Measurements from ENCODE around the gene CAMSAP1. TPM values are rescaled to one million over a fixed set of nuclear protein-coding genes. Genes with fewer than 3 reads are reported as not detected.

CAMSAP1 gene
- total RNA-seq, 1 donor from 2014 or later = 20.0 TPM

DNA sequence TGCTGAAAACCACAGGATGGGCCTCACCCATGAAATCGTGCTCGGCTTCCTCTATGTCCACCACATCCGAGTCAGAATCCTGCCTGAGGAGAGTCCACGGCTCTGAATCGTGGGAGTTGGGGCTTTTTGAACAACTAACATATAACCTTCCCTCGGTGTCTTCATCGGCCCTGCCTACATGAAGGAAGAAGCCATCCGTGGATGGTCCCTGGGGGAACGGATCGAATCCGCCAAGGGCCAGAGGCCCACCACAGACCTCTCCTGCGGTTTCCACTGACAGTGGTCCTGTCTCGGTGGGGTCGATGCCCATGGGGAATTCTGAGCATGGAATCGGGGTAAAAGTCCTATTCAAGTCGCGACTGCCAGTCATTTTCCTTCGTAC, 85.0 kb downstream of the CAMSAP1 start:
- no peaks in the 10 kb centered on the region for H3K9me3 ChIP-seq (replicated peaks)
- no peak overlapping the region for H3K4me3 ChIP-seq
- no peak overlapping the region for H3K27ac ChIP-seq (replicated peaks)
- intact Hi-C loops (cut with micrococcal nuclease) = no loop called here
- H3K4me1 ChIP-seq = no peaks in the 10 kb centered on the region
- H3K27me3 ChIP-seq (ENCODE audit: low read depth) = no peaks in the 10 kb centered on the region
- TF ChIP-seq, protein P1, sequence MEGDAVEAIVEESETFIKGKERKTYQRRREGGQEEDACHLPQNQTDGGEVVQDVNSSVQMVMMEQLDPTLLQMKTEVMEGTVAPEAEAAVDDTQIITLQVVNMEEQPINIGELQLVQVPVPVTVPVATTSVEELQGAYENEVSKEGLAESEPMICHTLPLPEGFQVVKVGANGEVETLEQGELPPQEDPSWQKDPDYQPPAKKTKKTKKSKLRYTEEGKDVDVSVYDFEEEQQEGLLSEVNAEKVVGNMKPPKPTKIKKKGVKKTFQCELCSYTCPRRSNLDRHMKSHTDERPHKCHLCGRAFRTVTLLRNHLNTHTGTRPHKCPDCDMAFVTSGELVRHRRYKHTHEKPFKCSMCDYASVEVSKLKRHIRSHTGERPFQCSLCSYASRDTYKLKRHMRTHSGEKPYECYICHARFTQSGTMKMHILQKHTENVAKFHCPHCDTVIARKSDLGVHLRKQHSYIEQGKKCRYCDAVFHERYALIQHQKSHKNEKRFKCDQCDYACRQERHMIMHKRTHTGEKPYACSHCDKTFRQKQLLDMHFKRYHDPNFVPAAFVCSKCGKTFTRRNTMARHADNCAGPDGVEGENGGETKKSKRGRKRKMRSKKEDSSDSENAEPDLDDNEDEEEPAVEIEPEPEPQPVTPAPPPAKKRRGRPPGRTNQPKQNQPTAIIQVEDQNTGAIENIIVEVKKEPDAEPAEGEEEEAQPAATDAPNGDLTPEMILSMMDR (IDR thresholded peaks at IDR 0.05; ENCODE audit: borderline replicate concordance) = no peak
- peaks cover 86% of the 10 kb centered on the region for H3K36me3 ChIP-seq
- no peak for DNase-seq

DNA sequence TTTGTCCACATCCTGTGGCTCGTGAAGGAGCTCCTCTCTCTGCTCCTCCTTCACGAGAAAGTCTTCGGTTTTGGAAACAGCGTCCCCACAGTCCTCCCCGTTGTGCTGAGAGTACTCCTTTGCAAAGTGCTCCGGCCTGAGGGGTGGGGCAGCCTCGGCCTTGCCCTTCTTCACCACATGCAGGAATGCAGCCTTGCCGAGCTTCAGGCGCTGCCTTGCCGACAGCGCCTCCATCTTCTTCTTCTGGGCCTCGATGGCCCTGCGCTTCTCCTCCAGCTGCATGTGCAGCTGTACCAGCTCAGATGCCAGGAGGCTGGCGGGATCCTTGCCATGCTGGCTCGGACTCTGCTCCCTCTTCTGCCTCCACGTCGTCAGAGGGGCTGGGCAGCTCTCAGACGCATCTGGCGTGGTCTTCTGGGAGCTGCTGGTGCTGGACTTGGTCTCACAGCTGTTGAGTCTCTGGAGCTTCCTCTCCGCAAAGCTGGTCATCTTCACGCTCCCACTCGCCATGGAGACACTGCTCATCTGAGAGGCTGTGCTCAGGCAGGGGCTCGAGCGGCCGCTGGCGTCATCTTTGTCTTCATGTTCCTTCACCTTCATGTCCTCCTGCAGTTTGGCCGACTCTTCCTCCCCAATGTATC, 85.5 kb downstream of the CAMSAP1 start:
- Histone ChIP-seq H3K27ac (replicated peaks) (no peak overlapping the region), H3K36me3 (peaks cover 86% of the 10 kb centered on the region), H3K4me3 (no peak overlapping the region), H3K27me3 (ENCODE audit: low read depth) (no peaks in the 10 kb centered on the region), H3K4me1 (no peaks in the 10 kb centered on the region), H3K9me3 (replicated peaks) (no peaks in the 10 kb centered on the region)
- DNase-seq = no peak
- TF ChIP-seq, protein P1 (IDR thresholded peaks at IDR 0.05; ENCODE audit: borderline replicate concordance) = no peak
- intact Hi-C loops (cut with micrococcal nuclease) = no loop called here

DNA sequence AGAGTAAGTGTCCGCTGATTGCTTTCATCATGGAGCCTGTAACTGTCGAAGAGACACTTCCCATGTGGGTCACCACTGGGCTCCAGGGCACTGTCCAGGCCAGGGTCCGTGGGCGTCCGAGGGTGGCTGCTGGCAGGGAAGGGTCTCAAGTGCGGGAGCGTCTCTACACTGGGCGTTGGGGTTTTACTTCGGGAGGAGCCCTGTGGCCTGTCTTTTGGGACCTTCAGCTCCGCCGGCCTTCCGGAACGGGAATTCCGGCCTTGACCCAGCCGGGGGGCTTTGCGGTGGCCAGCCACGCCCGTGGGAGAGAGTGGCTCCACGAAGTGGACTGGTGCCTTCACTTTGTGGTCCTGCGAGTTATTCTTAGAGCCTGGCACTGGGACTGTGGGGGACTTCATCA, 86.2 kb downstream of the CAMSAP1 start:
- no peaks in the 10 kb centered on the region for H3K27me3 ChIP-seq (ENCODE audit: low read depth)
- DNase-seq = no peak
- H3K4me1 ChIP-seq = no peaks in the 10 kb centered on the region
- H3K4me3 ChIP-seq = no peak overlapping the region
- TF ChIP-seq, protein P1 (IDR thresholded peaks at IDR 0.05; ENCODE audit: borderline replicate concordance) = no peak
- H3K36me3 ChIP-seq = peaks cover 92% of the 10 kb centered on the region
- no peak overlapping the region for H3K27ac ChIP-seq (replicated peaks)
- intact Hi-C loops (cut with micrococcal nuclease) = no loop called here
- no peaks in the 10 kb centered on the region for H3K9me3 ChIP-seq (replicated peaks)

DNA sequence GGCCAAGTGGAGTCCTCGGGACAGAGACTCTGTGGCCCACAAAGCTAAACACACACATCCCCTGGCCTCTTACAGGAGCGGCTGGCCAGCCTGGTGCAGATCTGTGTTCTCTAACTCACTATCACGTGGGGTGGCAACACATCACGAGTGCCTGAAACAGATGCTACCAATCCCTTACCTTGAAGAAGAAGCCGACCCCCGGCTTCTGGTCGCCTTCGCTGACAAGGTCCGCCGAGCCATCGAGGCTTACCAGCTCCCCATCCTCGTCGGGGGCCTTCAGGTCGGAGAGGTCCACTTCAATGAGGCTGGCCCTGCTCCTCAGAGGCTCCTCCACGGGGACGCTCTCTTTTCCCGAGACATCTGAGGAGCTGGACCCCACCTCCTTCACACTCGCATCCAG, 86.7 kb downstream of the CAMSAP1 start:
- H3K4me1 ChIP-seq = no peaks in the 10 kb centered on the region
- no peak for DNase-seq
- H3K36me3 ChIP-seq = peaks cover 93% of the 10 kb centered on the region
- no peaks in the 10 kb centered on the region for H3K9me3 ChIP-seq (replicated peaks)
- H3K4me3 ChIP-seq = no peak overlapping the region
- no peaks in the 10 kb centered on the region for H3K27me3 ChIP-seq (ENCODE audit: low read depth)
- intact Hi-C loops (cut with micrococcal nuclease) = no loop called here
- no peak overlapping the region for H3K27ac ChIP-seq (replicated peaks)
- TF ChIP-seq, protein P1 (IDR thresholded peaks at IDR 0.05; ENCODE audit: borderline replicate concordance) = no peak

DNA sequence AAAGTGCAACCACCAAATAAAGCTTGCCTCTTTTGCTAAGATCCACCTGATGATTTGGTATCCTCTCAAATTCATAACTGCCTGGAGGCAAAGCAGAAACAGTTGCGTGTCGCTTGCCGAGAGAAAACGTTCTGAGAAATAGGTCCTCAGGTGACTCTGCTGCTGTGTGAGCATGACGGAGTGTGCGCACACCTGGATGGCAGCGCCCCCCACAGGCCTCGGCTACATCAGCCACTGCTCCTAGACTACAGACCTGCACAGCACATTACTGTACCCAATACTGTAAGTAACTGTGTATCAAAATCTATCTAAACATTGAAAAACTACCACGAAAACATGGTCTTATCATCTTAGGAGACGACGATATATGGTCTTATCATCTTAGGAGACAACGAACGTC, 87.4 kb downstream of the CAMSAP1 start:
- intact Hi-C loops (cut with micrococcal nuclease) = no loop called here
- TF ChIP-seq, protein P1 (IDR thresholded peaks at IDR 0.05; ENCODE audit: borderline replicate concordance) = no peak
- H3K4me3 ChIP-seq = no peak overlapping the region
- no peak overlapping the region for H3K27ac ChIP-seq (replicated peaks)
- no peak for DNase-seq
- no peaks in the 10 kb centered on the region for H3K4me1 ChIP-seq
- no peaks in the 10 kb centered on the region for H3K27me3 ChIP-seq (ENCODE audit: low read depth)
- H3K9me3 ChIP-seq (replicated peaks) = no peaks in the 10 kb centered on the region
- H3K36me3 ChIP-seq = peaks cover 98% of the 10 kb centered on the region
